NCI-H748 treated with DMSO at 0.1 percent for 48 hours (cell line): Measurements from ENCODE around the gene SP4.
"Not testable (repeated sequence)": the region's sequence is repeated elsewhere in the genome, so short reads cannot be mapped to it uniquely, and the experiment has no call there.

Experiments used
- DNase-seq: peaks from one replicate; lab custom pipeline; 2025; lab: John Stamatoyannopoulos, UW

The SP4 gene

GRCh38 chr7:21526007-21526406, 98.1 kb downstream of the SP4 start:
- no peak for DNase-seq

GRCh38 chr7:21526448-21526847, 98.6 kb downstream of the SP4 start:
- no peak for DNase-seq

- DNase-seq = not testable (repeated sequence)
Measured at GRCh38 chr7:21532485-21532884, 104.6 kb downstream of the SP4 start.

GRCh38 chr7:21533646-21534045, 105.8 kb downstream of the SP4 start:
- DNase-seq = not testable (repeated sequence)

- not testable (repeated sequence) for DNase-seq
Measured at GRCh38 chr7:21536445-21537118, 108.7 kb downstream of the SP4 start.

- no peak for DNase-seq
Measured at GRCh38 chr7:21538936-21539495, 111.1 kb downstream of the SP4 start.

GRCh38 chr7:21542891-21543527, 115.1 kb downstream of the SP4 start, which contains the start of gene DNAH11:
TSS of gene DNAH11 (plus strand) at chr7:21543039. CDS start at chr7:21543246, 207 bp downstream.
- peak; percentile 56 for DNase-seq

GRCh38 chr7:21543528-21544302, 115.8 kb downstream of the SP4 start:
- peak; percentile 83 for DNase-seq

- DNase-seq = peak; percentile 83
Measured at GRCh38 chr7:21544303-21544656, 116.4 kb downstream of the SP4 start.

- DNase-seq = peak; percentile 36
Measured at GRCh38 chr7:21544715-21545114, 116.8 kb downstream of the SP4 start.

GRCh38 chr7:21547501-21547900, 119.6 kb downstream of the SP4 start:
- DNase-seq = no peak

- no peak for DNase-seq
Measured at GRCh38 chr7:21548491-21548890, 120.6 kb downstream of the SP4 start.

GRCh38 chr7:21550076-21550475, 122.2 kb downstream of the SP4 start:
- no peak for DNase-seq

GRCh38 chr7:21550821-21551531, 123.1 kb downstream of the SP4 start:
- DNase-seq = peak; percentile 84

GRCh38 chr7:21562385-21562784, 134.5 kb downstream of the SP4 start:
- DNase-seq = no peak
